Activated CD4-positive, CD25-positive, alpha-beta regulatory T cell treated with anti-CD3 and anti-CD28 coated beads, Interleukin-2, amount 50 U/mL, for 24 hours (primary cell): ENCODE data around the gene PLXNA4.

Source experiments
- ATAC-seq, 2 donors: fragments of 150-1000 bp; cut with Tn5 transposase; one replicate each; pipeline ENCODE4 v1.10.0; 2021; ENCODE audit warnings: mild to moderate bottlenecking in 1 of 2, moderate library complexity in 1 of 2

The PLXNA4 gene

GRCh38 chr7:132345543-132346129 is 230.6 kb downstream of the PLXNA4 start:
- no peak for ATAC-seq

- ATAC-seq = no peak
These were observed 231.2 kb downstream of the PLXNA4 start for GRCh38 chr7:132345030-132345429.

- ATAC-seq = no peak
These were observed 233.1 kb downstream of the PLXNA4 start for GRCh38 chr7:132343199-132343598.

GRCh38 chr7:132337450-132338080 is 238.7 kb downstream of the PLXNA4 start:
- ATAC-seq = no peak

- ATAC-seq = no peak
These were observed 239.5 kb downstream of the PLXNA4 start for GRCh38 chr7:132336797-132337196.

- ATAC-seq = no peak
These were observed 243.0 kb downstream of the PLXNA4 start for GRCh38 chr7:132333301-132333700.

GRCh38 chr7:132328760-132329159 is 247.5 kb downstream of the PLXNA4 start:
- ATAC-seq = no peak

- no peak for ATAC-seq
These were observed 248.1 kb downstream of the PLXNA4 start for GRCh38 chr7:132328047-132328620.

GRCh38 chr7:132326878-132327589 is 249.2 kb downstream of the PLXNA4 start:
- no peak for ATAC-seq

- ATAC-seq = no peak
These were observed 253.3 kb downstream of the PLXNA4 start for GRCh38 chr7:132322970-132323369.

- no peak for ATAC-seq
These were observed 254.9 kb downstream of the PLXNA4 start for GRCh38 chr7:132321387-132321786.

GRCh38 chr7:132319481-132319880 is 256.8 kb downstream of the PLXNA4 start:
- no peak for ATAC-seq

GRCh38 chr7:132318352-132319318 is 257.6 kb downstream of the PLXNA4 start:
- peak; percentile 75 to 80 for ATAC-seq

- ATAC-seq = no peak
These were observed 258.4 kb downstream of the PLXNA4 start for GRCh38 chr7:132317701-132318351.

GRCh38 chr7:132312531-132313055 is 263.7 kb downstream of the PLXNA4 start:
- ATAC-seq = no peak

GRCh38 chr7:132311733-132312132 is 264.5 kb downstream of the PLXNA4 start:
- ATAC-seq = no peak

- no peak for ATAC-seq
These were observed 267.0 kb downstream of the PLXNA4 start for GRCh38 chr7:132309102-132309805.

GRCh38 chr7:132307465-132307864 is 268.8 kb downstream of the PLXNA4 start:
- ATAC-seq = no peak

- no peak for ATAC-seq
These were observed 275.5 kb downstream of the PLXNA4 start for GRCh38 chr7:132300599-132301277.

GRCh38 chr7:132298790-132299189 is 277.5 kb downstream of the PLXNA4 start:
- ATAC-seq = no peak
